Panc1 (cell line): ENCODE data around the gene UST.

Experiments
- CTCF ChIP-seq: fragments of 450-650 bp; IDR thresholded peaks from 2 replicates; pipeline ENCODE4 v1.5.1; 2017; ENCODE audit warnings: mild to moderate bottlenecking
- POLR2AphosphoS5 ChIP-seq: IDR thresholded peaks from 2 replicates; pipeline ENCODE4 v1.6.1; 2012; ENCODE audit warnings: mild to moderate bottlenecking, low read depth, low read length, moderate library complexity

GRCh38 chr6:149079456-149079855 is 332.6 kb downstream of the UST start:
- TF ChIP-seq CTCF (no peak), POLR2AphosphoS5 (no peak)
